ENCODE measurements around the gene CLCF1. TPM values are rescaled to one million over a fixed set of nuclear protein-coding genes. Genes with fewer than 3 reads are reported as not detected.
A peak's percentile ranks its signal among the peaks of the same experiment; 100 is the strongest.

Gene CLCF1
- total RNA-seq, 1 donor from 2014 or later: 4.0 TPM

- intact Hi-C loops (cut with DNase I): no loop called here
- no peak for DNase-seq (ENCODE audit: low spot score)
Measured at GRCh38 chr11:67397986-67398660, 24.7 kb upstream of the CLCF1 start.

- intact Hi-C loops (cut with DNase I): no loop called here
- no peak for DNase-seq (ENCODE audit: low spot score)
Measured at GRCh38 chr11:67397536-67397935, 24.1 kb upstream of the CLCF1 start.

GRCh38 chr11:67396587-67397389, 23.4 kb upstream of the CLCF1 start:
- intact Hi-C loops (cut with DNase I): no loop called here
- no peak for DNase-seq (ENCODE audit: low spot score)

GRCh38 chr11:67396259-67396581, 22.8 kb upstream of the CLCF1 start:
- no peak for DNase-seq (ENCODE audit: low spot score)
- intact Hi-C loops (cut with DNase I): no loop called here

- no peak for DNase-seq (ENCODE audit: low spot score)
- intact Hi-C loops (cut with DNase I): no loop called here
Measured at GRCh38 chr11:67395555-67396258, 22.3 kb upstream of the CLCF1 start.

DNA sequence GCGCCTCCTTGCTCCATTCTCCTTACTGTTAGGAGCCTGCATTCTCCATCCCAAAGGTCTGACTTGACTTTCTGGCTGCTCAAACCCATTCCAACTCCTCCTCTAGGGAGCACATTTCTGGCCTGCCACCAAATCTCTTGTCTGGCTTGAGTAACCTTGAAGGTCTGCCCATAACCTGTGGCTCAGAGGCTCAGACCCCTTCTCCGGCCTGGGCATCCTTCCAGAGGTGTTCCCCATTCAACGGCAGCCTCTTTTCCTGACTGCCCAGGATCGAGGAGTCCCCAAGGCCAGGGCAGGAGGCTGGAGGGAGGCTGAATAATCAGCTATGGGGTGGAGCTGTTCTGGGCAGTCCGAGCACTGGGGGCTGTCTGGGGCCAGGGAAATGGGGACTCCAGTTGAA, 20.6 kb upstream of the CLCF1 start:
- DNase-seq (ENCODE audit: low spot score): no peak
- intact Hi-C loops (cut with DNase I): loop anchor here (5.0 kb wide), 1 partner anchor 33 kb away; the partner anchor contains the start of gene RPS6KB2

DNA sequence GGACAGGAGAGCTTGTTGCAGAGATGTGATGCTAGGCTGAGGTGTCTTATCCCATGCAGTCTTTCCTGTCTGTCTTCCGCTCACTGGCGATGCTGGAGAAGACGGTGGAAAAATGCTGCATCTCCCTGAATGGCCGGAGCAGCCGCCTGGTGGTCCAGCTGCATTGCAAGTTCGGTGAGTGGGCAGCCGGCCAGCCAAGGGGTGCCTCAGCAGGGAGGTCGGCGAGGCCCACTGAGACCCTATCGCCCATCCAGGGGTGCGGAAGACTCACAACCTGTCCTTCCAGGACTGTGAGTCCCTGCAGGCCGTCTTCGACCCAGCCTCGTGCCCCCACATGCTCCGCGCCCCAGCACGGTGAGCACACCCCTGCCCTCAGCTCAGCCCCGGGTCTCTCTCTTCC, 20.0 kb upstream of the CLCF1 start:
- DNase-seq (ENCODE audit: low spot score): no peak
- intact Hi-C loops (cut with DNase I): loop anchor here (5.0 kb wide), 1 partner anchor 34 kb away; the partner anchor contains the start of gene RPS6KB2

DNA sequence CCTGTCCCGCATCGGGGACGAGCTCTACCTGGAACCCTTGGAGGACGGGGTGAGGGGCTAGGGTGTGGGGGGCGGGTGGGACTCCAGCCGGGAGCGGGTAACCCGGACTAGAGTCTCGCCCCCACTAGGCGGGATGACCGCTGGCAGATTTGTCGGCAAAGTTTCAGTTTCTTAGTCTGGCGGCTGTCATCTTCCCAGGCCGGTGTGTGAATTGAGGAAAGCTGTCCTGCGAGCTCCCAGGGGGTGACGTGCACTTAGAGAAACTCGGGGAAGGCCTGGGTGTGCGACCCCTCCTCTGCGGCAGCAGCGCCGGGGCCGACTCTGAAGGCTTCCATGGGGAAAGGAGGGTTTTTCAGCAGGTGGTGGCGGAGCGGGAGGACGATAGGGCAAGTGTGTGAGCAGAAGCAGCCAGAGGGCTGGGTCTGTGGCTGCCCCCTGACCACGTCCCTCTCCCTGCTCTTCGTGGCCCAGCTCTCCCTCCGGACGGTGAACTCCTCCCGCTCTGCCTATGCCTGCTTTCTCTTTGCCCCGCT, 18.9 kb upstream of the CLCF1 start:
- intact Hi-C loops (cut with DNase I): loop anchor here (5.0 kb wide), 1 partner anchor 35 kb away; the partner anchor contains the start of gene RPS6KB2

GRCh38 chr11:67391304-67392182, 18.1 kb upstream of the CLCF1 start, which contains the start of gene RAD9A:
RAD9A (plus strand) TSS chr11:67391986; CDS start chr11:67392045, 59 bp downstream.
- intact Hi-C loops (cut with DNase I): loop anchor here (2.0 to 5.0 kb wide), 3 partner anchors 36 to 115 kb away; partner anchors contain the start of genes RPS6KB2 and TMEM134

More for the DNA sequence above, 18.9 kb upstream of the CLCF1 start:
- no peak for DNase-seq (ENCODE audit: low spot score)

DNA sequence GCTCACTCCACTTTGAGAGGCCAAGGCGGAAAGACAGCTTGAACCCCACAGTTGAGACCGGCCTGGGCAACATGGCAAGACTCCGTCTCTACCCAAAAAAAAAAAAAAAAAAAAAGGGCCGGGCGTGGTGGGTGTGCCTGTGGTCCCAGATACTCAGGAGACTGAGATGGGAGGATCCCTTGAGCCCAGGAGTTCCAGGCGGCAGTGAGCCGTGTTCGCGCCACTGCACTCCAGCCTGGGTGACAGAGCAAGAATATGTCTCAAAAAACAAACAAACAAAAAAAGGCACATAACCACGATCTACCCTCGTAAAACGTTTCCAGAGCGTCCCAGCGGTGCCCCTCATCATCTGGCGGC, 17.5 kb upstream of the CLCF1 start:
- intact Hi-C loops (cut with DNase I): loop anchor here (2.0 to 5.0 kb wide), 3 partner anchors 36 to 116 kb away; partner anchors contain the start of genes RPS6KB2 and TMEM134
- DNase-seq (ENCODE audit: low spot score): no peak

More at GRCh38 chr11:67391304-67392182, 18.1 kb upstream of the CLCF1 start, which contains the start of gene RAD9A:
- peak; percentile 98 for DNase-seq (ENCODE audit: low spot score)

- no peak for DNase-seq (ENCODE audit: low spot score)
- intact Hi-C loops (cut with DNase I): no loop called here
Measured at GRCh38 chr11:67389477-67389876, 16.1 kb upstream of the CLCF1 start.

DNA sequence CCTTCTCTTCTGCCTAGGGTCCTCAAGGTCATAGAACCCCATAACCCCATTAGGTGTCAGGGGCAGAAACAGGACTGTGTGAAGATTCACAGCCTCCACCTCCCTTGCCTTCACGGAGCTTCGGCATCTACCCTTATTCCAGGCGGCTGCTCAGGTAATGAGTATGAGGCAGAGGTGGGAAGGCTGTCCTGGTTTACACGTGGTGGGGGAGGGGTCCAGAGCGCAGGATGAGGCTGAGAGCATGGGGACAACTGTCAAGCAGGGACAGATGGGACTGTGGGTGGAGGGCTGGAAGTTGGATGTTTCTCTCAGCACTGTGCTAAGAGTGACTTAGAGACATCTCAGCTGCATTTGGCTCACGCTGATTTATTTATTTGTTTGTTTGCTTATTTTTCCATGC, 14.1 kb upstream of the CLCF1 start:
- no peak for DNase-seq (ENCODE audit: low spot score)
- intact Hi-C loops (cut with DNase I): no loop called here

- DNase-seq (ENCODE audit: low spot score): no peak
- intact Hi-C loops (cut with DNase I): no loop called here
Measured at GRCh38 chr11:67387069-67387468, 13.7 kb upstream of the CLCF1 start.

DNA sequence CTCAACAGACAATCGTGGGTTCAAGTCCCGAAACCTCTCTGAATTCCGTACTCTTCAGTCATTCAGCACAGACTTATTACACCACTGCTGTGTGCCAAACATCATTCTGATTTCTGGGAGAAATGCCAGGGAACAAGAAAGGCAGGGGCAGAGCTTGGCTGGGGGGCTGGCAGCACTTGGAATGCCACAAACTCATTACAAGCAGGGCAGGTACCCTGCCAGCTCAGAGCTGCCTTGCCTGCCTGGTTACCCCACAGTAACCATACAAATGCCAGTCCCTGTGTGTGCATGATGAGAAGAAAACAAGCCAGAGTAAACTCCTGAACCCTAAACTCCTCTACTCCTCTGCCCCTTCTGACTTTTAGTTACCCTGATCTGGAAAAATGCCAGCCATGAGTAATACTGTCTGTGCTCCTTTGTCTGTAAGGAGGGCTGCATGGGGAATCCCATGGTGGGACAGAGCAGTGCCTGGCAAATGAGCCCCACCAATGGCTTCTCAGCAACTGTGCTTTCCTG, 11.5 kb upstream of the CLCF1 start:
- DNase-seq (ENCODE audit: low spot score): no peak
- intact Hi-C loops (cut with DNase I): loop anchor here (5.0 kb wide), 2 partner anchors 38 to 123 kb away; no protein-coding TSS in a partner anchor

DNA sequence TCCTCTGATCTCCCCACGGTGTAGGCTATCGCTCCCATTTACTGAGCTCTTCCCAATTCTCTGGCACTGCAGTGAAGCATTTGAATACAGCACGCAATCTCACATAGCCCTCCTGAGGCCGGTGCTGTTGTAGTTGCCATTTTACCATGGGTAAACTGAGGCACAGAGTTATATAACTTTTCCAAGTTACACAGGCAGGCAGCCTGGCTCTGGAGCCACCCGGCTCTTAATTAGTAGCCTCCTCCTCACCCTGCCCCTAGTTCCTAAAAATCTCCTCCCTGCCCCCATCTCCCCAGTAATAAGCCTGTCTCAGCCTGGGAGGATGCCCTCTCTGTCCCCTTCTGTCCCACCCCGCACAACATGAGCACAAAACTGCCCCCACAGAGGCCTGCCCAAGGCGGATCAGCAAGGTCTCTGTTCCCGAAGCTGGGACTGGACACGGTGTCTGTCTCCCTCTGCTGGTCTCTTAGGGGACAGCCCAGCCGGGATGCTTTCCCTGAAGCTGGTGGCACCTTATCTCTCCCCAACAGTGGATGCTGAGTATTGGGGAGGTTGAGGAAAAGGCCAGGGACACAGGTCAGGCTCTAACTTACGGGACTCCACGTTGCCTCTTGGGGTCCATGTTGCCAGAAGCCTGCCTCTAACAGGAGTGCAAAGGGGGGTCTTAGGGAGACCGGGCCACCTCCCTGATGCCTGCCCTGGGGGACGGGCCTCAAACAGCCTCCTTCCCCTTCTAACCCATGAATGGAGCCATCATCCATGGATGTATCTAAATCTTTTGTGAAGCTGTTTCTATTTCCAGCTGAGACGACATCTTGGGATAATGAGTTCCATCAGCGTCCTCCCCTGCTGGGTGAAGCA, 9.1 kb upstream of the CLCF1 start:
- intact Hi-C loops (cut with DNase I): loop anchor here (1.0 to 5.0 kb wide), 3 partner anchors 26 to 120 kb away; no protein-coding TSS in a partner anchor
- peak; percentile 94 for DNase-seq (ENCODE audit: low spot score)

- no peak for DNase-seq (ENCODE audit: low spot score)
- intact Hi-C loops (cut with DNase I): loop anchor here (5.0 kb wide), 2 partner anchors 34 to 119 kb away; no protein-coding TSS in a partner anchor
Measured at GRCh38 chr11:67381244-67381972, 8.0 kb upstream of the CLCF1 start.

Measured in cardiac septum (tissue), 1 donor.